HTR-8/SVneo (cell line): ENCODE measurements around the gene TCERG1L.
"Not testable (repeated sequence)": the region's sequence is repeated elsewhere in the genome, so short reads cannot be mapped to it uniquely, and the experiment has no call there.

Source experiments
- DNase-seq: peaks from one replicate; pipeline ENCODE4 v3.0.0; 2011; ENCODE audit warnings: low spot score, mixed read lengths; ENCODE audit not compliant: insufficient read length
- FAIRE-seq: peaks from 2 replicates; lab custom pipeline; 2011; peaks lifted over from hg19 to GRCh38; lab: Jason Lieb, UNC

TCERG1L gene

GRCh38 chr10:131176324-131176723 is 135.2 kb downstream of the TCERG1L start:
- FAIRE-seq, result peak; percentile 98

GRCh38 chr10:131175891-131176290 is 135.6 kb downstream of the TCERG1L start:
- DNase-seq (no peak), FAIRE-seq (no peak)

More at GRCh38 chr10:131176324-131176723, 135.2 kb downstream of the TCERG1L start:
- DNase-seq, result not testable (repeated sequence)

- FAIRE-seq (no peak), DNase-seq (no peak)
Observed at GRCh38 chr10:131174651-131175540, 136.6 kb downstream of the TCERG1L start.

- FAIRE-seq (no peak), DNase-seq (no peak)
Observed at GRCh38 chr10:131174211-131174565, 137.3 kb downstream of the TCERG1L start.

- FAIRE-seq (no peak), DNase-seq (no peak)
Observed at GRCh38 chr10:131173484-131174210, 137.9 kb downstream of the TCERG1L start.

- no peak for FAIRE-seq
Observed at GRCh38 chr10:131172433-131172832, 139.1 kb downstream of the TCERG1L start.

GRCh38 chr10:131169146-131169545 is 142.4 kb downstream of the TCERG1L start:
- no peak for FAIRE-seq

More at GRCh38 chr10:131172433-131172832, 139.1 kb downstream of the TCERG1L start:
- no peak for DNase-seq

GRCh38 chr10:131168238-131168875 is 143.2 kb downstream of the TCERG1L start:
- DNase-seq (no peak), FAIRE-seq (no peak)

More at GRCh38 chr10:131169146-131169545, 142.4 kb downstream of the TCERG1L start:
- DNase-seq, result no peak

- FAIRE-seq (no peak), DNase-seq (no peak)
Observed at GRCh38 chr10:131167036-131167860, 144.3 kb downstream of the TCERG1L start.

- FAIRE-seq, result no peak
Observed at GRCh38 chr10:131166486-131166885, 145.0 kb downstream of the TCERG1L start.

GRCh38 chr10:131165092-131165491 is 146.4 kb downstream of the TCERG1L start:
- no peak for DNase-seq
- no peak for FAIRE-seq

More at GRCh38 chr10:131166486-131166885, 145.0 kb downstream of the TCERG1L start:
- DNase-seq, result no peak

GRCh38 chr10:131162866-131163843 is 148.4 kb downstream of the TCERG1L start:
- DNase-seq, result no peak
- FAIRE-seq, result no peak

- FAIRE-seq, result no peak
- no peak for DNase-seq
Observed at GRCh38 chr10:131162211-131162610, 149.3 kb downstream of the TCERG1L start.

GRCh38 chr10:131161087-131161486 is 150.4 kb downstream of the TCERG1L start:
- no peak for FAIRE-seq
- no peak for DNase-seq

GRCh38 chr10:131160219-131160875 is 151.2 kb downstream of the TCERG1L start:
- FAIRE-seq (no peak), DNase-seq (no peak)

GRCh38 chr10:131159771-131160170 is 151.8 kb downstream of the TCERG1L start:
- DNase-seq (no peak), FAIRE-seq (no peak)

- DNase-seq (no peak), FAIRE-seq (no peak)
Observed at GRCh38 chr10:131158695-131159094, 152.8 kb downstream of the TCERG1L start.

- FAIRE-seq, result no peak
Observed at GRCh38 chr10:131157899-131158298, 153.6 kb downstream of the TCERG1L start.

More at GRCh38 chr10:131157899-131158298, 153.6 kb downstream of the TCERG1L start:
- DNase-seq, result no peak
